Epithelial cell of esophagus (primary cell): ENCODE measurements around the gene SLC16A4.
A peak's percentile ranks its signal among the peaks of the same experiment; 100 is the strongest.

Source experiments
- DNase-seq: peaks from one replicate; pipeline ENCODE4 v3.0.0; 2010; ENCODE audit warnings: low read depth
- H3K4me3 ChIP-seq: 2 replicates; pipeline ENCODE4 v1.5.1; 2011; ENCODE audit warnings: mild to moderate bottlenecking, low read length, control low read depth
- TF ChIP-seq, protein P1 (sequence below): IDR thresholded peaks from 2 replicates; pipeline ENCODE4 v1.5.1; 2011; ENCODE audit warnings: low read depth, mild to moderate bottlenecking, low read length, control low read depth, inconsistent platforms; ENCODE audit not compliant: insufficient read depth; ENCODE audit errors: missing control alignments

Gene SLC16A4

DNA sequence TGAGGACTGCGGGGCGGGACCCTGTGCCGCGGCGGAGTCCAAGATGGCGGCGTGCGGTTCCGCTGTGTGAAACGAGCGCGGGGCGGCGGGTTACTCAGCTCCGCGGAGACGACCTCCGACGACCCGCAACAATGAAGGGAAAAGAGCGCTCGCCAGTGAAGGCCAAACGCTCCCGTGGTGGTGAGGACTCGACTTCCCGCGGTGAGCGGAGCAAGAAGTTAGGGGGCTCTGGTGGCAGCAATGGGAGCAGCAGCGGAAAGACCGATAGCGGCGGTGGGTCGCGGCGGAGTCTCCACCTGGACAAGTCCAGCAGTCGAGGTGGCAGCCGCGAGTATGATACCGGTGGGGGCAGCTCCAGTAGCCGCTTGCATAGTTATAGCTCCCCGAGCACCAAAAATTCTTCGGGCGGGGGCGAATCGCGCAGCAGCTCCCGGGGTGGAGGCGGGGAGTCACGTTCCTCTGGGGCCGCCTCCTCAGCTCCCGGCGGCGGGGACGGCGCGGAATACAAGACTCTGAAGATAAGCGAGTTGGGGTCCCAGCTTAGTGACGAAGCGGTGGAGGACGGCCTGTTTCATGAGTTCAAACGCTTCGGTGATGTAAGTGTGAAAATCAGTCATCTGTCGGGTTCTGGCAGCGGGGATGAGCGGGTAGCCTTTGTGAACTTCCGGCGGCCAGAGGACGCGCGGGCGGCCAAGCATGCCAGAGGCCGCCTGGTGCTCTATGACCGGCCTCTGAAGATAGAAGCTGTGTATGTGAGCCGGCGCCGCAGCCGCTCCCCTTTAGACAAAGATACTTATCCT lies 51.2 kb downstream of the SLC16A4 start:
- H3K4me3 ChIP-seq, result peak overlapping the region; percentile 96
- DNase-seq, result peak; percentile 49
- TF ChIP-seq, protein P1, sequence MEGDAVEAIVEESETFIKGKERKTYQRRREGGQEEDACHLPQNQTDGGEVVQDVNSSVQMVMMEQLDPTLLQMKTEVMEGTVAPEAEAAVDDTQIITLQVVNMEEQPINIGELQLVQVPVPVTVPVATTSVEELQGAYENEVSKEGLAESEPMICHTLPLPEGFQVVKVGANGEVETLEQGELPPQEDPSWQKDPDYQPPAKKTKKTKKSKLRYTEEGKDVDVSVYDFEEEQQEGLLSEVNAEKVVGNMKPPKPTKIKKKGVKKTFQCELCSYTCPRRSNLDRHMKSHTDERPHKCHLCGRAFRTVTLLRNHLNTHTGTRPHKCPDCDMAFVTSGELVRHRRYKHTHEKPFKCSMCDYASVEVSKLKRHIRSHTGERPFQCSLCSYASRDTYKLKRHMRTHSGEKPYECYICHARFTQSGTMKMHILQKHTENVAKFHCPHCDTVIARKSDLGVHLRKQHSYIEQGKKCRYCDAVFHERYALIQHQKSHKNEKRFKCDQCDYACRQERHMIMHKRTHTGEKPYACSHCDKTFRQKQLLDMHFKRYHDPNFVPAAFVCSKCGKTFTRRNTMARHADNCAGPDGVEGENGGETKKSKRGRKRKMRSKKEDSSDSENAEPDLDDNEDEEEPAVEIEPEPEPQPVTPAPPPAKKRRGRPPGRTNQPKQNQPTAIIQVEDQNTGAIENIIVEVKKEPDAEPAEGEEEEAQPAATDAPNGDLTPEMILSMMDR, result peak; percentile 55

GRCh38 chr1:110338886-110339406 lies 51.9 kb downstream of the SLC16A4 start, which contains the start of gene RBM15:
RBM15 (plus strand) TSS chr1:110339377; CDS start chr1:110339406, 29 bp downstream.
- TF ChIP-seq, protein P1, result no peak

DNA sequence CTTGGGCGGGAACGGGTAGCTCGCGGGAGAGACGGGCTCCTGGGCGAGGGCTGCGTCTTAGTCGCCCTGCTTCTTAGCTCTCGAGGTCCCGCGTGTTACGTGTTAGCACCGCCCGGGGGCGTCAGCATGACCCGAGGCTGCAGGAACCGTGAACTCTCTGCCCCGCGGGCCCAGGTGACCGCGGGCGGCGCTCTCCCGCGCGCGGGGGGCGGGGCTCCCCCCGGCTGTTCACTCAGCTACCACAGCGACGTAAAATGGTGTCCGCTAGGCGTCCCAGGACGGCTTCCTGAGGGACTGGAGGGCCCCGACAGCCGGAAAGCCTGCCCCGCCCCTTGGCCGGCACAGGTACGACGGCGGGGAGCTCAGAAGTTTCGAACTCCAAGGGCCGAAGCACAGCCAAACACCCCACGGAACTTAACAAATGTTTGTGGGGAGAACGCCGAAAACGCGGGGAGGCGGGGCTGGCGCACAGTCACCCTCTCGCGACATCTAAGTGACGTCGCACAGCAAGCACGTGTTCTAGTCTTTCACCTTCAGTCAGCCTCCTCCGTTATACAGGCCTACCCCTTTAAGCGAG lies 52.4 kb downstream of the SLC16A4 start:
- no peak for DNase-seq
- peak overlapping the region; percentile 96 for H3K4me3 ChIP-seq
- TF ChIP-seq, protein P1, result peak; percentile 47

More at GRCh38 chr1:110338886-110339406, 51.9 kb downstream of the SLC16A4 start, which contains the start of gene RBM15:
- peak within 1 kb of the TSS; percentile 96 for H3K4me3 ChIP-seq
- peak; percentile 100 for DNase-seq

- TF ChIP-seq, protein P1, result no peak
- peak; percentile 34 for DNase-seq
Measured at GRCh38 chr1:110337704-110338308, 53.0 kb downstream of the SLC16A4 start.

GRCh38 chr1:110336300-110337039 lies 54.4 kb downstream of the SLC16A4 start:
- TF ChIP-seq, protein P1, result no peak
- no peak overlapping the region for H3K4me3 ChIP-seq
- DNase-seq, result no peak

More at GRCh38 chr1:110337704-110338308, 53.0 kb downstream of the SLC16A4 start:
- peak overlapping the region; percentile 96 for H3K4me3 ChIP-seq

DNA sequence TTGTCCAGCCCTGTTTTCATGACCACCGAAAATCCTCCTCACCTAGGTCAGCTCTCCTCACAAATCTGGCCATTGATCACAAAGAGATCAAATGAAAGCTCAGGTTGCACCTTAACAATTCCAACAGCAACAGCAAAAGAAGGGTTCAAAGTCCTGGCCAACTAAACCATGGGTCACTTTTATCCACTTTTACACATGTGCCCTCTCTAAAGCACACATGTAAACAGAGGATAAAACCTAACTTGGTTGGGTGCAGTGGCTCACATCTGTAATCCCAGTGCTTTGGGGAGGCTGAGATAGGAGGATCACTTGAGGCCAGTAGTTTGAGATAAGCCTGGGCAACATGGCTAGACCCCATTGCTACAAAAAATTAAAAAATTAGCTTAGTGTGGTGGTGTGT lies 55.6 kb downstream of the SLC16A4 start:
- TF ChIP-seq, protein P1, result no peak
- H3K4me3 ChIP-seq, result no peak overlapping the region
- DNase-seq, result no peak
